OCI-LY3 (cell line): ENCODE measurements around the gene TBC1D7.

ENCODE experiments used
- H2AFZ ChIP-seq: fragments of 200-600, 300-600 bp; shearing (Covaris generic); 2 replicates; pipeline ENCODE4 v1.6.0; 2014; ENCODE audit warnings: antibody characterized with exemption, low read depth, low read length
- H3K27ac ChIP-seq: fragments of 200-600, 300-600 bp; sonication (generic); 2 replicates; pipeline ENCODE4 v1.5.1; 2014; ENCODE audit warnings: mild to moderate bottlenecking, low read length, moderate library complexity, mixed read lengths
- H3K27me3 ChIP-seq: fragments of 200-600, 300-600 bp; sonication (generic); 2 replicates; pipeline ENCODE4 v1.6.1; 2014; ENCODE audit warnings: low read depth, low read length, mixed read lengths
- H3K36me3 ChIP-seq: fragments of 200-600, 300-600 bp; sonication (generic); replicated peaks from 2 replicates; pipeline ENCODE3; 2014; ENCODE audit warnings: low read depth, low read length, mixed read lengths
- H3K4me1 ChIP-seq: fragments of 300-600, 200-600 bp; sonication (generic); 2 replicates; pipeline ENCODE4 v1.6.1; 2014; ENCODE audit warnings: low read length, mixed read lengths
- H3K4me2 ChIP-seq: fragments of 200-600, 300-600 bp; sonication (generic); 2 replicates; pipeline ENCODE4 v1.6.1; 2014; ENCODE audit warnings: low read length, mixed read lengths
- H3K4me3 ChIP-seq: fragments of 300-600, 200-600 bp; sonication (generic); 2 replicates; pipeline ENCODE4 v1.5.1; 2014; ENCODE audit warnings: antibody characterized with exemption, mild to moderate bottlenecking, low read length, moderate library complexity
- H3K79me2 ChIP-seq: fragments of 300-600, 200-600 bp; shearing (Covaris generic); 2 replicates; pipeline ENCODE4 v1.6.1; 2014; ENCODE audit warnings: mild to moderate bottlenecking, low read length, mixed read lengths
- H3K9ac ChIP-seq: fragments of 300-600, 200-600 bp; shearing (Covaris generic); 2 replicates; pipeline ENCODE4 v1.6.0; 2014; ENCODE audit warnings: mild to moderate bottlenecking, low read length, moderate library complexity
- H3K9me3 ChIP-seq: fragments of 200-600, 300-600 bp; shearing (Covaris generic); 2 replicates; pipeline ENCODE4 v1.6.1; 2014; ENCODE audit warnings: low read length, mixed read lengths; ENCODE audit not compliant: insufficient read depth
- H4K20me1 ChIP-seq: fragments of 200-600, 300-600 bp; sonication (generic); 2 replicates; pipeline ENCODE4 v1.6.1; 2016; ENCODE audit warnings: low read length, mixed read lengths; ENCODE audit not compliant: insufficient read depth
- CTCF ChIP-seq: fragments of 200-600, 300-600 bp; sonication (generic); IDR thresholded peaks from 2 replicates; pipeline ENCODE4 v1.5.1; 2014; ENCODE audit warnings: antibody characterized with exemption, low read length, low read depth
- EZH2phosphoT487 ChIP-seq: fragments of 200-600 bp; shearing (Covaris generic); IDR thresholded peaks from 2 replicates; pipeline ENCODE4 v1.6.1; 2018; ENCODE audit warnings: antibody characterized with exemption, mixed run types, low read depth

The TBC1D7 gene

GRCh38 chr6:13295576-13295975 lies 32.8 kb downstream of the TBC1D7 start:
- Histone ChIP-seq H3K4me3 (no peak overlapping the region), H3K27me3 (no peaks in the 10 kb centered on the region), H3K27ac (no peak overlapping the region), H3K4me1 (peaks cover 49% of the 10 kb centered on the region), H3K36me3 (peaks cover 9% of the 10 kb centered on the region), H3K9ac (no peak overlapping the region), H2AFZ (no peak overlapping the region), H3K4me2 (no peak overlapping the region), H3K79me2 (no peaks in the 10 kb centered on the region), H3K9me3 (no peaks in the 10 kb centered on the region), H4K20me1 (no peaks in the 10 kb centered on the region)
- TF ChIP-seq CTCF = no peak
- TF ChIP-seq EZH2phosphoT487 = no peak

GRCh38 chr6:13294499-13295069 lies 33.8 kb downstream of the TBC1D7 start:
- Histone ChIP-seq H3K9ac (no peak overlapping the region), H3K27me3 (no peaks in the 10 kb centered on the region), H3K36me3 (peaks cover 9% of the 10 kb centered on the region), H3K4me2 (no peak overlapping the region), H3K79me2 (no peaks in the 10 kb centered on the region), H3K27ac (no peak overlapping the region), H4K20me1 (no peaks in the 10 kb centered on the region; the same call in 1 of the 2 replicates), H3K4me3 (no peak overlapping the region), H3K9me3 (no peaks in the 10 kb centered on the region), H3K4me1 (peaks cover 39% of the 10 kb centered on the region), H2AFZ (no peak overlapping the region)
- TF ChIP-seq EZH2phosphoT487 (no peak), CTCF (no peak)

- peaks cover 13% of the 10 kb centered on the region for H3K36me3 ChIP-seq
- no peak overlapping the region for H2AFZ ChIP-seq
- peaks cover 3% of the 10 kb centered on the region; the same call in 1 of the 2 replicates for H4K20me1 ChIP-seq
- H3K4me1 ChIP-seq = peaks cover 21% of the 10 kb centered on the region
- H3K4me3 ChIP-seq = no peak overlapping the region
- H3K27me3 ChIP-seq = no peaks in the 10 kb centered on the region
- H3K9ac ChIP-seq = no peak overlapping the region
- H3K9me3 ChIP-seq = no peaks in the 10 kb centered on the region
- H3K79me2 ChIP-seq = no peaks in the 10 kb centered on the region
- H3K4me2 ChIP-seq = no peak overlapping the region
- TF ChIP-seq CTCF = no peak
- no peak for TF ChIP-seq EZH2phosphoT487
- H3K27ac ChIP-seq = no peak overlapping the region
These were observed 35.6 kb downstream of the TBC1D7 start for GRCh38 chr6:13292774-13293173.

GRCh38 chr6:13290335-13290734 lies 38.0 kb downstream of the TBC1D7 start:
- Histone ChIP-seq H3K27ac (no peak overlapping the region), H3K79me2 (no peaks in the 10 kb centered on the region)

More at GRCh38 chr6:13290335-13290734, 38.0 kb downstream of the TBC1D7 start:
- Histone ChIP-seq H2AFZ (no peak overlapping the region), H3K27me3 (no peaks in the 10 kb centered on the region), H3K36me3 (peaks cover 33% of the 10 kb centered on the region), H3K4me2 (no peak overlapping the region), H3K9me3 (no peaks in the 10 kb centered on the region), H3K4me3 (no peak overlapping the region), H3K9ac (no peak overlapping the region), H3K4me1 (peaks cover 20% of the 10 kb centered on the region), H4K20me1 (peaks cover 8% of the 10 kb centered on the region; the same call in 1 of the 2 replicates)
- no peak for TF ChIP-seq CTCF
- TF ChIP-seq EZH2phosphoT487 = no peak
